NB4 (cell line): ENCODE results near the gene MRGPRF.

ENCODE experiments used
- DNase-seq: peaks from one replicate; pipeline ENCODE4 v3.0.0; 2010; ENCODE audit warnings: low read depth
- H3K4me3 ChIP-seq: one replicate; pipeline ENCODE4 v1.5.1; 2011; ENCODE audit warnings: mild to moderate bottlenecking, low read depth, low read length, moderate library complexity
- MYC ChIP-seq: IDR thresholded peaks from 2 replicates; pipeline ENCODE4 v1.6.1; 2011; ENCODE audit warnings: low read depth, low read length
- POLR2A ChIP-seq: IDR thresholded peaks from 2 replicates; pipeline ENCODE4 v1.6.1; 2011; ENCODE audit warnings: mild to moderate bottlenecking; ENCODE audit not compliant: insufficient read length; ENCODE audit errors: extremely low read depth
- TF ChIP-seq, protein P1 (sequence below): IDR thresholded peaks from 2 replicates; pipeline ENCODE4 v1.6.1; 2011; ENCODE audit warnings: low read depth, low read length
- TF ChIP-seq, protein P2 (sequence below): IDR thresholded peaks from one replicate; pipeline ENCODE4 v1.5.1; 2012; ENCODE audit warnings: low read depth, low read length

MRGPRF gene

DNA sequence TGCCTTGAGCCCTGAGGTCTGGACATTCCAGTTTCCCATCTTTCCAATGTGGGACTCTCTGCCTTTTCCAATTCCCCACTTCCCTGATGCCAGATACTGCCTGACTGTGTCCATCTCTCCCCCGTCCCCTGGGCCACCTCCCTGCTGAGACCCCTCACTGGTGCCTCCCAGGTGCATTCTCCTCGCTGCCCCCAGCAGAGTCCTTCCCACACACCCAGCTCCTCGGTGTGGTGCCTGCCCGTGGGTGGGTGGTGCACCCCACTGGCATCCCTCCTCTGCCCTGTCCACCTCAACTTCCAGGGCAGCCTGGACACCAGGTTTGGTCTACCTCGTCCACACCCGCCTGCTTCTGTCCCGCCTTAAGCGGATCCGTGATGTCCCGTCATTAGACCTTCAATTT lies 4.9 kb upstream of the MRGPRF start:
- no peak overlapping the region for H3K4me3 ChIP-seq
- no peak for DNase-seq
- no peak for TF ChIP-seq POLR2A
- TF ChIP-seq, protein P1, sequence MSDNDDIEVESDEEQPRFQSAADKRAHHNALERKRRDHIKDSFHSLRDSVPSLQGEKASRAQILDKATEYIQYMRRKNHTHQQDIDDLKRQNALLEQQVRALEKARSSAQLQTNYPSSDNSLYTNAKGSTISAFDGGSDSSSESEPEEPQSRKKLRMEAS = no peak
- TF ChIP-seq, protein P2, sequence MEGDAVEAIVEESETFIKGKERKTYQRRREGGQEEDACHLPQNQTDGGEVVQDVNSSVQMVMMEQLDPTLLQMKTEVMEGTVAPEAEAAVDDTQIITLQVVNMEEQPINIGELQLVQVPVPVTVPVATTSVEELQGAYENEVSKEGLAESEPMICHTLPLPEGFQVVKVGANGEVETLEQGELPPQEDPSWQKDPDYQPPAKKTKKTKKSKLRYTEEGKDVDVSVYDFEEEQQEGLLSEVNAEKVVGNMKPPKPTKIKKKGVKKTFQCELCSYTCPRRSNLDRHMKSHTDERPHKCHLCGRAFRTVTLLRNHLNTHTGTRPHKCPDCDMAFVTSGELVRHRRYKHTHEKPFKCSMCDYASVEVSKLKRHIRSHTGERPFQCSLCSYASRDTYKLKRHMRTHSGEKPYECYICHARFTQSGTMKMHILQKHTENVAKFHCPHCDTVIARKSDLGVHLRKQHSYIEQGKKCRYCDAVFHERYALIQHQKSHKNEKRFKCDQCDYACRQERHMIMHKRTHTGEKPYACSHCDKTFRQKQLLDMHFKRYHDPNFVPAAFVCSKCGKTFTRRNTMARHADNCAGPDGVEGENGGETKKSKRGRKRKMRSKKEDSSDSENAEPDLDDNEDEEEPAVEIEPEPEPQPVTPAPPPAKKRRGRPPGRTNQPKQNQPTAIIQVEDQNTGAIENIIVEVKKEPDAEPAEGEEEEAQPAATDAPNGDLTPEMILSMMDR = no peak
- TF ChIP-seq MYC = no peak

DNA sequence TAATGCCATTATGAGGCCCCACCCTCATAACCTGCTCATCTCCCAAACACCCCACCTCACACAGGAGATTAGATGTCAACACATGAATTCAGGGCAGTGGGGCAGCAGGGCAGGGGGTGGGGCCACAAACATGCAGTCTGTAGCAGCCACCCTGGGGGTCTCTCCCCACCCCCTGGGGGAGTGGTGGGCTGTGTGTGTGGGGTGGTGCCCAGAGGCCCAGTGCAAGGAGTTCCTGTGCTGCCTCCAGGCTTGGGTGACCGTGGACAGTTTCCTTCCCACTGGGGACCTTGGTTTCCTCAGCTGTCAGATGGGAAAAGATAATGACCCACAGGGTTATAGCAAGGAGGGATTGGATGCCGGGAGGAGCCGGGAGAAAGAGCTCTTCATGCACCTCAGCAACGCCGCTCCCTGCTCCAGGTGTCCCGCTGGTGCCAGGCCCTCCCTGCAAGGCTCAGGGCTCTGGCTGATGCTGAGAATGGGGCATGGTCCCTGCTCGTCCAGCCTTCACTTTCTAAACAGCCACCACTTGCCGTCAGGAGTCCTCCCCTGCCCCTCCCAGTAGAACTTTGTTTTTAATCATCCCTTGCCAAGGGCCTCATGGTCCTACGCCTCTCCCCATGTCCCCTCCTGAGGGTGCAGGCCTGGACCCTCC lies 2.0 kb upstream of the MRGPRF start:
- DNase-seq = no peak
- no peak for TF ChIP-seq POLR2A
- TF ChIP-seq, protein P2 = no peak
- TF ChIP-seq, protein P1 = no peak
- TF ChIP-seq MYC = no peak
- H3K4me3 ChIP-seq = no peak overlapping the region

DNA sequence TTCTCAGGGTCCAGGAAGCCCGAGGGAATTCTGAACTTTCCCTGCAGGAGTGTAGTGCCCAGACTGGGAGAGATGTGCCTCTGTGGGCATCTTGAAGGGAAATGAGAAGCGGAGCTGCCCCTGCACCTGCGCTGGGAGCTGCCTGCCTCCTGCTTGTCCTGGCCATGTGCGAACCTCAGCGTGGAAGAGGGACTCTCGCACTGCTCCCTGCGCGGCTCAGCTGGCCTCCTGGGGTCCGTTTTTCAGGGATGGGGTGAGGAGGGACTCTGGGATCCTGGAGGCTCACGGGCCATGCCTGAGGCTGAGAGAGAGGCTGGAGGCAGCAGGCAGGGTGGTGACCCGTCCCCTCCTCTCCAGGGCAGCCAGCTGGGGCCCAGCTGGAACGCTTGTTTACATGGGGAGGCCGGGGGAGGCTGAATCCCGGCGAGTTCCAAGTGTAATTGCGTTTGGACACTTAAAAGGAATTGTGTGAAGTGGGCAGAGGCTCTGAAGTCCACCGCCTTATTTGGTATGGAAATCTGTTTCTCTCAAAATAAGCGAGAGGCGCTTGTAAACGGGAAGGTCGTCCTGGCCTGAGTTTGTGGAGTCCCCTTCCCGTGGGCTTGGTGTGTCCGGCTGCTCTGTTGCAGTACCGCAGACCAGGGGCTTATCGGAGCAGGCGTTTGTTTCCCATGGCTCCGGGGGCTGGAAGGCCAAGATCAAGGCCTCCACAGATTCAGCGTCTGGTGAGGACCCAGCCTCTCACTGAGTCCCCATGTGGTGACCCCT lies 1.2 kb upstream of the MRGPRF start:
- TF ChIP-seq POLR2A (no peak), MYC (no peak)
- TF ChIP-seq, protein P2 = no peak
- TF ChIP-seq, protein P1 = no peak
- H3K4me3 ChIP-seq = no peak overlapping the region
- no peak for DNase-seq

DNA sequence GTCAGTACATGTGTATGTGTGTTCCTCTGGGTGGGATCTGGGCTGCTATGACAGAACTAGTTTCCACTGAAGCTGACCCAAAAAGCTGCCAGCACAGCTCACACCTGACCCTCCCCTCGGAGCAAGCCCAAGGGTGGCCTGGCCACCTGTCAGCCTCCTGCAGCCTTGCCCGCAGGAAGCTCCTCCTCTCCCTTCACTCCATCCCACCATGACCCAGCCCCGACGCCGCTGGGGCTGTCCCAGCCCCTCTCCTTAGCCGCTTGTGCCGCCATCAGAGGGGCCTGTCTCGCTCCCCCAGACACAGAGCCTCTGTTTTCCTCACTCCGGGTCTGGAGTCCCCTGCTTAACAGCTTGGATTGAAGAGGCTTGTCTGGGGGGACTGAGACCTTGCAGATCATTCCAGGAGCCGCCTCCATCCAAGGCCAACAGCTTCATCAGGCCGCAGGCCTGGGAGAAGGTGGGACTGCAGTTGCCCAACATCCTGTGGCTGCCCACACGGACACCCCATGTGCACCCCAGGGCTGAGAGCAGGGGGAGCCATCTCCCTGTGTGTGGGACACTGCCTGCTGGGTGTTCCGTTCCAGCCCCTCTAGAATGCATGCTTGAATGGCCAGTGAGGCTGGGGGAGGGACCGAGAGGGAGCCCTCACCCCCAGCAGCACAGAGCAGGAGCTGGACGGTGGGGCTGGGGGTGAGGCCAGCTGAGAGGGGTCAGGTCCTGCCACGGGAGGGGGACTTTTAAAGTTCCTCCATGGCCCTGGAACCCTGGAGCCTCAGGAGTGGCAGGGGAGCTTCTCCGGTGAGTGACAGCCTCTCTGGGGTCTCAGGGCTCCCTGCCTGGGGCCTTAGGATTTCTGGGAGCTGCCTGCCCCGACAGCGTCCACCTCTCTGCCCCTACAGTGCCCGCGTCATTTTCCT lies 696 bp downstream of the MRGPRF start:
- DNase-seq = peak; percentile 94
- no peak for TF ChIP-seq POLR2A
- TF ChIP-seq, protein P2 = no peak
- TF ChIP-seq, protein P1 = peak; percentile 89
- TF ChIP-seq MYC = peak; percentile 88
- peak overlapping the region; percentile 64 for H3K4me3 ChIP-seq

DNA sequence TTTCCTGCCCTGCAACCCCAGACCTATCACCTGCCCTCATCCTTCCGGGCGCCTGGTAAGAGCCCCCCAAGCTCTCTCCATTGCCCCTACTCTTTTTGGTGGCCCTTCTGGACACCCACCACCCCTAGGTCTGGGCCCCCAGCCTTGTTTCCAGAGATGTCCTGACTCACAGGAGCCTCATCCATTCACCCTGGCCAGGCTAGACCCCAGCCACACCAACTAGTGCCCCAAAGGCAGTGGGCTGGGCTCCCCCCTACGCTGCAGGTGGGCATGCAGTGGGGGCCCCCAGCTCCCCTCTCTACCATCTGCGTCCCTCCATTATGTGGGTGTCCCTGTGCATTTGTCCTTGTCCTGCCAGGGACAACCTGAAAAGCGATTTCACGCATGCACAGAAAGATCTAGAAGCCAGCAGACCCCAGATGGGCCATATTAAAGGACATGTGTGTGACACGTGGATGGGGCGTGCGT lies 1.4 kb downstream of the MRGPRF start:
- DNase-seq = no peak
- peak overlapping the region; percentile 64 for H3K4me3 ChIP-seq

More for the DNA sequence above, 1.4 kb downstream of the MRGPRF start:
- TF ChIP-seq, protein P1 = peak; percentile 77
- TF ChIP-seq MYC = peak; percentile 53; the same call in 1 of the 2 replicates
- no peak for TF ChIP-seq POLR2A
- TF ChIP-seq, protein P2 = no peak
